Activated naive CD4-positive, alpha-beta T cell treated with anti-CD3 and anti-CD28 coated beads, Interleukin-2, amount 10 ng/mL, durations not matched to agents 7 days and 5 days (primary cell): ENCODE data around the gene C13orf42.
"Not testable (repeated sequence)": the region's sequence is repeated elsewhere in the genome, so short reads cannot be mapped to it uniquely, and the experiment has no call there.

ENCODE experiments used
- CTCF ChIA-PET: fragments of 350-600 bp; sonication (Branson Sonifier 250); formaldehyde crosslinking; loops from one replicate; lab custom pipeline; 2021; ENCODE audit warnings: antibody characterized with exemption; lab: Charles Lee
- DNase-seq: peaks from one replicate; pipeline ENCODE4 v3.0.0-alpha.2; 2020
- H3K27ac Mint-ChIP-seq: one replicate; pipeline ENCODE4 v1.8.0; 2021; ENCODE audit warnings: mild to moderate bottlenecking, moderate library complexity, mixed read lengths
- H3K27me3 Mint-ChIP-seq: one replicate; pipeline ENCODE4 v1.8.0; 2021; ENCODE audit warnings: mild to moderate bottlenecking, mixed read lengths
- H3K36me3 Mint-ChIP-seq: one replicate; pipeline ENCODE4 v1.8.0; 2021; ENCODE audit warnings: mixed read lengths
- H3K4me1 Mint-ChIP-seq: one replicate; pipeline ENCODE4 v1.8.0; 2021; ENCODE audit warnings: mixed read lengths
- H3K4me3 Mint-ChIP-seq: one replicate; pipeline ENCODE4 v1.8.0; 2021; ENCODE audit warnings: mild to moderate bottlenecking, moderate library complexity, mixed read lengths
- H3K9me3 Mint-ChIP-seq: one replicate; pipeline ENCODE4 v1.8.0; 2021; ENCODE audit warnings: mixed read lengths

C13orf42 gene

GRCh38 chr13:51146667-51147066 is 35.6 kb upstream of the C13orf42 start:
- Mint-ChIP-seq H3K4me1 (peaks cover 5% of the 10 kb centered on the region), H3K27me3 (peaks cover 20% of the 10 kb centered on the region), H3K4me3 (no peak overlapping the region), H3K9me3 (no peaks in the 10 kb centered on the region), H3K36me3 (no peaks in the 10 kb centered on the region), H3K27ac (no peak overlapping the region)
- CTCF ChIA-PET: interaction anchor here (1.4 kb wide), 1 partner anchor 21 kb away, joined by 3 read pairs; no protein-coding TSS in a partner anchor
- no peak for DNase-seq

- H3K27me3 Mint-ChIP-seq: peaks cover 15% of the 10 kb centered on the region
- peaks cover 2% of the 10 kb centered on the region for H3K9me3 Mint-ChIP-seq
- H3K36me3 Mint-ChIP-seq: no peaks in the 10 kb centered on the region
- DNase-seq: no peak
- H3K4me1 Mint-ChIP-seq: no peaks in the 10 kb centered on the region
- no peak overlapping the region for H3K27ac Mint-ChIP-seq
- no peak overlapping the region for H3K4me3 Mint-ChIP-seq
- CTCF ChIA-PET: interaction anchor here (0.6 kb wide), 2 partner anchors 15 to 149 kb away, joined by 3 read pairs; no protein-coding TSS in a partner anchor
These were observed 26.2 kb upstream of the C13orf42 start for GRCh38 chr13:51137250-51137649.

GRCh38 chr13:51136276-51136980 is 25.4 kb upstream of the C13orf42 start:
- H3K4me1 Mint-ChIP-seq: no peaks in the 10 kb centered on the region
- H3K4me3 Mint-ChIP-seq: no peak overlapping the region
- no peaks in the 10 kb centered on the region for H3K36me3 Mint-ChIP-seq
- H3K27me3 Mint-ChIP-seq: peaks cover 15% of the 10 kb centered on the region
- H3K9me3 Mint-ChIP-seq: peaks cover 2% of the 10 kb centered on the region
- CTCF ChIA-PET: interaction anchor here (0.6 kb wide), 2 partner anchors 14 to 150 kb away, joined by 3 read pairs; no protein-coding TSS in a partner anchor
- H3K27ac Mint-ChIP-seq: no peak overlapping the region
- DNase-seq: no peak

- H3K4me1 Mint-ChIP-seq: no peaks in the 10 kb centered on the region
- H3K9me3 Mint-ChIP-seq: peaks cover 13% of the 10 kb centered on the region
- peaks cover 15% of the 10 kb centered on the region for H3K27me3 Mint-ChIP-seq
- H3K36me3 Mint-ChIP-seq: no peaks in the 10 kb centered on the region
- CTCF ChIA-PET: interaction anchor here (1.0 kb wide), 1 partner anchor 151 kb away, joined by 3 read pairs; no protein-coding TSS in a partner anchor
- H3K4me3 Mint-ChIP-seq: no peak overlapping the region
- no peak for DNase-seq
- H3K27ac Mint-ChIP-seq: no peak overlapping the region
These were observed 23.8 kb upstream of the C13orf42 start for GRCh38 chr13:51134763-51135365.

- Mint-ChIP-seq H3K4me3 (no peak overlapping the region), H3K27me3 (peaks cover 3% of the 10 kb centered on the region), H3K9me3 (peaks cover 13% of the 10 kb centered on the region), H3K36me3 (no peaks in the 10 kb centered on the region), H3K4me1 (no peaks in the 10 kb centered on the region), H3K27ac (no peak overlapping the region)
- DNase-seq: no peak
- CTCF ChIA-PET: interaction anchor here (11.7 kb wide), 1 partner anchor 157 kb away, joined by 149 read pairs; no protein-coding TSS in a partner anchor
These were observed 19.3 kb upstream of the C13orf42 start for GRCh38 chr13:51130348-51130747.

- H3K9me3 Mint-ChIP-seq: peaks cover 5% of the 10 kb centered on the region
- peaks cover 7% of the 10 kb centered on the region for H3K4me1 Mint-ChIP-seq
- CTCF ChIA-PET: interaction anchor here (0.6 to 11.7 kb wide), 29 partner anchors 9 to 1151 kb away, joined by 3 to 149 read pairs (median 4); partner anchors contain the start of gene C13orf42
- DNase-seq: peak; percentile 62
- H3K36me3 Mint-ChIP-seq: no peaks in the 10 kb centered on the region
- no peak overlapping the region for H3K27ac Mint-ChIP-seq
- H3K27me3 Mint-ChIP-seq: peaks cover 4% of the 10 kb centered on the region
- no peak overlapping the region for H3K4me3 Mint-ChIP-seq
These were observed 14.6 kb upstream of the C13orf42 start for GRCh38 chr13:51125495-51126226.

- Mint-ChIP-seq H3K36me3 (no peaks in the 10 kb centered on the region), H3K27ac (no peak overlapping the region), H3K4me1 (peaks cover 7% of the 10 kb centered on the region), H3K9me3 (no peaks in the 10 kb centered on the region), H3K27me3 (peaks cover 4% of the 10 kb centered on the region), H3K4me3 (no peak overlapping the region)
- CTCF ChIA-PET: interaction anchor here (0.7 to 11.7 kb wide), 4 partner anchors 14 to 1078 kb away, joined by 3 to 149 read pairs (median 32); no protein-coding TSS in a partner anchor
- DNase-seq: no peak
These were observed 11.9 kb upstream of the C13orf42 start for GRCh38 chr13:51122868-51123566.

- DNase-seq: peak; percentile 49
- not testable (repeated sequence) for H3K4me1 Mint-ChIP-seq, H3K36me3 Mint-ChIP-seq, H3K27ac Mint-ChIP-seq, H3K27me3 Mint-ChIP-seq, H3K4me3 Mint-ChIP-seq, H3K9me3 Mint-ChIP-seq
- CTCF ChIA-PET: interaction anchor here (0.6 to 11.7 kb wide), 7 partner anchors 16 to 167 kb away, joined by 3 to 149 read pairs (median 4); no protein-coding TSS in a partner anchor
These were observed 9.8 kb upstream of the C13orf42 start for GRCh38 chr13:51120873-51121272.

GRCh38 chr13:51118809-51119431 is 7.8 kb upstream of the C13orf42 start:
- Mint-ChIP-seq H3K27ac (no peak overlapping the region), H3K4me1 (peaks cover 7% of the 10 kb centered on the region), H3K9me3 (no peaks in the 10 kb centered on the region), H3K27me3 (peaks cover 9% of the 10 kb centered on the region), H3K36me3 (no peaks in the 10 kb centered on the region), H3K4me3 (no peak overlapping the region)
- no peak for DNase-seq
- CTCF ChIA-PET: no interaction called here

GRCh38 chr13:51113969-51114368 is 2.9 kb upstream of the C13orf42 start:
- Mint-ChIP-seq H3K9me3 (no peaks in the 10 kb centered on the region), H3K4me3 (no peak overlapping the region), H3K4me1 (no peaks in the 10 kb centered on the region), H3K27me3 (peaks cover 13% of the 10 kb centered on the region), H3K36me3 (no peaks in the 10 kb centered on the region), H3K27ac (no peak overlapping the region)
- CTCF ChIA-PET: interaction anchor here (0.6 to 1.8 kb wide), 4 partner anchors 10 to 1812 kb away, joined by 3 to 7 read pairs (median 3); no protein-coding TSS in a partner anchor
- DNase-seq: no peak

- CTCF ChIA-PET: interaction anchor here (0.6 to 1.5 kb wide), 3 partner anchors 11 to 1812 kb away, joined by 3 read pairs; no protein-coding TSS in a partner anchor
- Mint-ChIP-seq H3K27me3 (peaks cover 13% of the 10 kb centered on the region), H3K36me3 (no peaks in the 10 kb centered on the region), H3K4me3 (no peak overlapping the region), H3K9me3 (no peaks in the 10 kb centered on the region), H3K27ac (no peak overlapping the region), H3K4me1 (no peaks in the 10 kb centered on the region)
- no peak for DNase-seq
These were observed 2.3 kb upstream of the C13orf42 start for GRCh38 chr13:51113186-51113881.

- Mint-ChIP-seq H3K36me3 (no peaks in the 10 kb centered on the region), H3K4me3 (no peak overlapping the region), H3K4me1 (no peaks in the 10 kb centered on the region), H3K27ac (no peak overlapping the region), H3K9me3 (no peaks in the 10 kb centered on the region), H3K27me3 (peaks cover 13% of the 10 kb centered on the region)
- CTCF ChIA-PET: interaction anchor here (1.3 kb wide), 1 partner anchor 14 kb away, joined by 3 read pairs; no protein-coding TSS in a partner anchor
- DNase-seq: no peak
These were observed 1.7 kb upstream of the C13orf42 start for GRCh38 chr13:51112771-51113170.
